Panc1 (cell line): ENCODE data around the gene KRT73.

Experiments used
- CTCF ChIP-seq: fragments of 450-650 bp; IDR thresholded peaks from 2 replicates; pipeline ENCODE4 v1.5.1; 2017; ENCODE audit warnings: mild to moderate bottlenecking
- POLR2AphosphoS5 ChIP-seq: IDR thresholded peaks from 2 replicates; pipeline ENCODE4 v1.6.1; 2012; ENCODE audit warnings: mild to moderate bottlenecking, low read depth, low read length, moderate library complexity

GRCh38 chr12:52566847-52567291 is 51.5 kb downstream of the KRT73 start:
- no peak for TF ChIP-seq CTCF
- TF ChIP-seq POLR2AphosphoS5: no peak
